Bronchial epithelial cell (primary cell): Measurements from ENCODE around the gene ADGRV1. TPM values are rescaled to one million over a fixed set of nuclear protein-coding genes. Genes with fewer than 3 reads are reported as not detected.

Experiments
- DNase-seq: peaks from one replicate; pipeline ENCODE4 v3.0.0-alpha.2; 2010; ENCODE audit warnings: low read depth
- FAIRE-seq: peaks from 2 replicates; lab custom pipeline; 2011; peaks lifted over from hg19 to GRCh38; lab: Jason Lieb, UNC
- H3K27me3 ChIP-seq: 2 replicates; pipeline ENCODE4 v1.5.1; 2011; ENCODE audit warnings: low read length; ENCODE audit not compliant: control insufficient read depth, insufficient read depth
- H3K36me3 ChIP-seq: 2 replicates; pipeline ENCODE4 v1.5.1; 2011; ENCODE audit warnings: low read length; ENCODE audit not compliant: control insufficient read depth, insufficient read depth
- H3K4me3 ChIP-seq: 2 replicates; pipeline ENCODE4 v1.5.1; 2011; ENCODE audit warnings: mild to moderate bottlenecking, low read depth, low read length, control low read depth
- CTCF ChIP-seq: IDR thresholded peaks from 2 replicates; pipeline ENCODE4 v1.5.1; 2011; ENCODE audit warnings: mild to moderate bottlenecking, moderate library complexity, low read length, control low read depth, inconsistent platforms; ENCODE audit not compliant: insufficient read depth, severe bottlenecking
- total RNA-seq: library from RNA; depleted of rRNA; stranded (reverse); fragments of >200 nt; gene quantifications from 2 replicates; pipeline ENCODE4 v1.2.1, GENCODE V29; 2014

ADGRV1 gene
- total RNA-seq, 1 donor from 2014 or later, result 1.6 TPM

GRCh38 chr5:91065496-91065895 lies 506.9 kb downstream of the ADGRV1 start:
- Histone ChIP-seq H3K4me3 (no peak overlapping the region), H3K27me3 (no peaks in the 10 kb centered on the region), H3K36me3 (no peaks in the 10 kb centered on the region)
- TF ChIP-seq CTCF, result no peak
- FAIRE-seq, result no peak
- DNase-seq, result no peak

DNA sequence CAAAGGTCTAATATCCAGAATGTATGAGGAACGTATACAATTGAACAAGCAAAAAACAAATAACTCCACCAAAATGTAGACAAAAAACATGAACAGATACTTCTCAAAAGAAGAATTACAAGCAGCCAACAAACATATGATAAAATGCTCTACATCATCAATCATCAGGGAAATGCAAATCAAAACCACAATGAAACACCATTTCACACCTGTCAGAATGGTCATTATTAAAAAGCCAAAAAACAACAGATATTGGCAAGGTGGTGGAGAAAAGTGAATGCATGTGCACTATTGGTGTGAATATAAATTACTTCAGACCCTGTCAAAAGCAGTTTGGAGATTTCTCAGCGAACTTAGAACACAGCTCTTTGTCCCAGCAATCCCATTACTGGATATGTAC lies 510.8 kb downstream of the ADGRV1 start:
- no peak for DNase-seq
- no peak for TF ChIP-seq CTCF
- FAIRE-seq, result no peak
- H3K27me3 ChIP-seq, result no peaks in the 10 kb centered on the region
- no peak overlapping the region for H3K4me3 ChIP-seq
- H3K36me3 ChIP-seq, result no peaks in the 10 kb centered on the region

GRCh38 chr5:91070761-91071550 lies 512.4 kb downstream of the ADGRV1 start:
- FAIRE-seq (peak; percentile 13), DNase-seq (no peak)
- TF ChIP-seq CTCF, result no peak
- Histone ChIP-seq H3K27me3 (no peaks in the 10 kb centered on the region), H3K4me3 (no peak overlapping the region), H3K36me3 (no peaks in the 10 kb centered on the region)

- no peak for TF ChIP-seq CTCF
- no peaks in the 10 kb centered on the region for H3K27me3 ChIP-seq
- no peak overlapping the region for H3K4me3 ChIP-seq
- FAIRE-seq, result no peak
- no peaks in the 10 kb centered on the region for H3K36me3 ChIP-seq
- DNase-seq, result peak; percentile 51
These were observed 514.3 kb downstream of the ADGRV1 start for GRCh38 chr5:91072881-91073280.

- H3K36me3 ChIP-seq, result no peaks in the 10 kb centered on the region
- FAIRE-seq (no peak), DNase-seq (peak; percentile 63)
- H3K27me3 ChIP-seq, result no peaks in the 10 kb centered on the region
- TF ChIP-seq CTCF, result no peak
- no peak overlapping the region for H3K4me3 ChIP-seq
These were observed 516.0 kb downstream of the ADGRV1 start for GRCh38 chr5:91074615-91075014.

DNA sequence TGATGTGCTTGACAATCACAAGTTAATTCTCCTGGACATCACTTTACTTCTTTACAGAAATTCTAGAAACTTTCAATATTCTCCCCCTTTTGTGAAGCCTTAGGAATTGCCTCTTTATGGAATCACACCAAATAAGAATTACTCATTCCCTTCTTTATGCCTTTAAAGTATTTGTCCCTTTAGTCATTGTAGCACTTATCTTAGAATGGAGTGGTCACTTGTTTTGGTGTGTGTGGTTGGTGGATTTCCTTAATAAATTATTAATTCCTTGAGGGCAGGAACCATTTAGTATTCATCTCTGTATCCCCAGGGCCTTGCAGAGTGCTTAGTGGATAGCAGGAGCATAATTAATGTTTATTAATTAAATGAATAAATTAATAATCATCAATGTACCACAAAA lies 517.5 kb downstream of the ADGRV1 start:
- no peaks in the 10 kb centered on the region for H3K36me3 ChIP-seq
- no peak for DNase-seq
- no peak for TF ChIP-seq CTCF
- FAIRE-seq, result no peak
- no peaks in the 10 kb centered on the region for H3K27me3 ChIP-seq
- H3K4me3 ChIP-seq, result no peak overlapping the region
